HG03108 (cell line): ENCODE data around the gene PPIL4.
A peak's percentile ranks its signal among the peaks of the same experiment; 100 is the strongest.

ENCODE experiments used
- ATAC-seq: cut with Tn5 transposase; IDR thresholded peaks from one replicate; pipeline ENCODE4 v1.9.1; 2021; ENCODE audit warnings: moderate library complexity; ENCODE audit not compliant: unreplicated experiment

Gene PPIL4

GRCh38 chr6:149484733-149485700, 60.8 kb downstream of the PPIL4 start, which contains the start of gene ZC3H12D:
ZC3H12D (minus strand) TSS chr6:149485014; CDS start chr6:149474543, 10,471 bp downstream.
- ATAC-seq = peak; percentile 33

GRCh38 chr6:149483849-149484655, 61.8 kb downstream of the PPIL4 start:
- ATAC-seq = no peak

- no peak for ATAC-seq
Measured at GRCh38 chr6:149483334-149483725, 62.5 kb downstream of the PPIL4 start.

GRCh38 chr6:149482545-149483333, 63.1 kb downstream of the PPIL4 start:
- no peak for ATAC-seq

GRCh38 chr6:149480502-149481280, 65.2 kb downstream of the PPIL4 start:
- ATAC-seq = no peak

GRCh38 chr6:149478631-149479314, 67.1 kb downstream of the PPIL4 start:
- no peak for ATAC-seq

- ATAC-seq = no peak
Measured at GRCh38 chr6:149477544-149477943, 68.3 kb downstream of the PPIL4 start.

- no peak for ATAC-seq
Measured at GRCh38 chr6:149476789-149477455, 68.9 kb downstream of the PPIL4 start.

GRCh38 chr6:149474108-149474935, 71.5 kb downstream of the PPIL4 start:
- ATAC-seq = no peak

- no peak for ATAC-seq
Measured at GRCh38 chr6:149473080-149474052, 72.5 kb downstream of the PPIL4 start.

GRCh38 chr6:149472241-149472640, 73.6 kb downstream of the PPIL4 start:
- ATAC-seq = no peak

- no peak for ATAC-seq
Measured at GRCh38 chr6:149471801-149472200, 74.0 kb downstream of the PPIL4 start.

GRCh38 chr6:149470948-149471347, 74.9 kb downstream of the PPIL4 start:
- ATAC-seq = no peak

GRCh38 chr6:149468179-149468578, 77.7 kb downstream of the PPIL4 start:
- ATAC-seq = no peak

- ATAC-seq = no peak
Measured at GRCh38 chr6:149467265-149467664, 78.6 kb downstream of the PPIL4 start.

- ATAC-seq = no peak
Measured at GRCh38 chr6:149464411-149464810, 81.4 kb downstream of the PPIL4 start.

- ATAC-seq = no peak
Measured at GRCh38 chr6:149463781-149464180, 82.1 kb downstream of the PPIL4 start.
